A673 (cell line): Measurements from ENCODE around the gene ARHGEF19.

Source experiments
- CTCF ChIP-seq: fragments of 300-800, 200-600 bp; sonication (generic); conservative IDR thresholded peaks from 2 replicates; pipeline ENCODE4 v1.5.1; 2017; ENCODE audit warnings: low read depth, mild to moderate bottlenecking, antibody characterized with exemption, low read length, moderate library complexity, mixed read lengths
- EZH2 ChIP-seq: fragments of 200-600 bp; sonication (generic); IDR thresholded peaks from 2 replicates; pipeline ENCODE4 v1.6.1; 2017; ENCODE audit warnings: borderline replicate concordance, low read depth, mild to moderate bottlenecking, mixed read lengths, antibody characterized with exemption, low read length; ENCODE audit not compliant: poor library complexity, severe bottlenecking

DNA sequence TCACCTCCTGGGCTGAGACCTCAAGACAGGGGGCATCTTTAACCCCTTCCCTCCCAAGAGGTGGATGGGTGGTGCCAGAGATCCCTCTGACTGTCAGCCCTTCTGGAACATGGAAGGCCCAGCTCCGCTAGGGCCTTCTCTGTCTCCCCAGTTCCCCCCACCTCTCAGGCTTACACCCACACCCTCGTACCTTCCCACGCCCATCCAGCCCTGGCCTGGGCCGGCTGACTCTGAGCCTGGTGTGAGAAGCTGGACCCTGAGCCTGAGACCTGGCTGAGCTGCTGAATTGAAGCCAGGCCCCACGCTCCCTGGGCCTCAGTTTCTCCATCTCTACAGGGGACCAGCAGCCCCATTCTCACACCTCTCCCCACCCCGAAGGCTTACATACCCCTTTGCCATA, 61.9 kb downstream of the ARHGEF19 start:
- TF ChIP-seq CTCF, result no peak
- no peak for TF ChIP-seq EZH2
